Tibial artery (tissue), 4 donors: ENCODE data around the gene FCGBP.

ENCODE experiments used
- DNase-seq, 2 donors: peaks; one replicate each; pipeline ENCODE4 v3.0.0-alpha.2; 2019
- H3K27ac ChIP-seq, 2 donors: fragments of 200-600 bp; sonication (generic) in 1 of 2; 1 replicate in 1 of 2; 2 replicates in 1 of 2; pipeline ENCODE4 v1.5.1; 2018 to 2019; ENCODE audit warnings: mild to moderate bottlenecking in 1 of 2
- H3K27me3 ChIP-seq, 2 donors: fragments of 200-600 bp; sonication (generic) in 1 of 2; one replicate each; pipeline versions ENCODE4 v1.5.1 to v1.6.0; 2016 to 2019
- H3K36me3 ChIP-seq, 3 donors: fragments of 200-600 bp; sonication (generic) in 2 of 3; one replicate each; pipeline ENCODE4 v1.5.1; 2016 to 2019; ENCODE audit warnings: mild to moderate bottlenecking in 2 of 3
- H3K4me1 ChIP-seq, 4 donors: fragments of 200-600 bp; sonication (generic) in 2 of 4; 1 replicate in 3 of 4; 2 replicates in 1 of 4; pipeline ENCODE4 v1.5.1; 2016 to 2019
- H3K4me3 ChIP-seq, 2 donors: fragments of 200-600 bp; sonication (generic) in 1 of 2; 1 replicate in 1 of 2; 2 replicates in 1 of 2; pipeline ENCODE4 v1.5.1; 2018 to 2019; ENCODE audit warnings: mild to moderate bottlenecking in 2 of 2
- H3K9me3 ChIP-seq, 3 donors: fragments of 200-600 bp; sonication (generic) in 1 of 3; one replicate each; pipeline ENCODE4 v1.5.1; 2016 to 2019
- CTCF ChIP-seq, 2 experiments: fragments of 200-600 bp in 1 of 2; fragments of 450-650 bp in 1 of 2; IDR thresholded peaks; one replicate each; pipeline ENCODE4 v1.5.1; 2017 to 2019; ENCODE audit warnings: antibody characterized with exemption in 2 of 2, mild to moderate bottlenecking in 1 of 2, moderate library complexity in 1 of 2
- intact Hi-C: fragments of 100-400 bp; cut with DNase I; formaldehyde crosslinking; loops from one replicate; pipeline ENCODE4 v1.15.0; 2023; ENCODE audit warnings: low total_unique reads

FCGBP gene

GRCh38 chr19:39916851-39917396 is 17.5 kb downstream of the FCGBP start:
- no peak for TF ChIP-seq CTCF (IDR thresholded peaks at IDR 0.05)
- H3K4me1 ChIP-seq, result no peaks in the 10 kb centered on the region

GRCh38 chr19:39916236-39916635 is 18.2 kb downstream of the FCGBP start:
- H3K27ac ChIP-seq, result no peak overlapping the region
- no peaks in the 10 kb centered on the region for H3K36me3 ChIP-seq
- no peak overlapping the region for H3K4me3 ChIP-seq
- peak in 1 of 2 donors; percentile 40 for DNase-seq
- peaks cover 0 to 29% of the 10 kb centered on the region in 2 donors for H3K27me3 ChIP-seq
- no peaks in the 10 kb centered on the region for H3K4me1 ChIP-seq
- no peak for TF ChIP-seq CTCF (IDR thresholded peaks at IDR 0.05)
- intact Hi-C loops, result no loop called here
- H3K9me3 ChIP-seq, result peaks cover 0 to 5% (median 0%) of the 10 kb centered on the region in 3 donors

More at GRCh38 chr19:39916851-39917396, 17.5 kb downstream of the FCGBP start:
- intact Hi-C loops, result no loop called here
- Histone ChIP-seq H3K9me3 (peaks cover 0 to 5% (median 0%) of the 10 kb centered on the region in 3 donors), H3K27ac (no peak overlapping the region), H3K27me3 (peaks cover 0 to 29% of the 10 kb centered on the region in 2 donors), H3K4me3 (no peak overlapping the region), H3K36me3 (no peaks in the 10 kb centered on the region)
- peak in 1 of 2 donors; percentile 33 for DNase-seq

GRCh38 chr19:39915848-39916215 is 18.6 kb downstream of the FCGBP start:
- peaks cover 0 to 5% (median 0%) of the 10 kb centered on the region in 3 donors for H3K9me3 ChIP-seq
- no peaks in the 10 kb centered on the region for H3K4me1 ChIP-seq
- no peak for DNase-seq
- intact Hi-C loops, result no loop called here
- no peak for TF ChIP-seq CTCF (IDR thresholded peaks at IDR 0.05)
- no peaks in the 10 kb centered on the region for H3K36me3 ChIP-seq
- H3K27ac ChIP-seq, result no peak overlapping the region
- peaks cover 0 to 29% of the 10 kb centered on the region in 2 donors for H3K27me3 ChIP-seq
- no peak overlapping the region for H3K4me3 ChIP-seq

GRCh38 chr19:39915101-39915847 is 19.2 kb downstream of the FCGBP start:
- Histone ChIP-seq H3K36me3 (no peaks in the 10 kb centered on the region), H3K9me3 (peaks cover 0 to 5% (median 0%) of the 10 kb centered on the region in 3 donors), H3K4me1 (no peaks in the 10 kb centered on the region), H3K4me3 (no peak overlapping the region), H3K27me3 (peaks cover 0 to 29% of the 10 kb centered on the region in 2 donors), H3K27ac (no peak overlapping the region)
- no peak for TF ChIP-seq CTCF (IDR thresholded peaks at IDR 0.05)
- peak in 1 of 2 donors; percentile 60 for DNase-seq
- intact Hi-C loops, result no loop called here

- H3K9me3 ChIP-seq, result no peaks in the 10 kb centered on the region
- intact Hi-C loops, result no loop called here
- peak in 1 of 2 donors; percentile 61 for DNase-seq
- no peaks in the 10 kb centered on the region for H3K4me1 ChIP-seq
- no peaks in the 10 kb centered on the region for H3K36me3 ChIP-seq
- no peak overlapping the region for H3K4me3 ChIP-seq
- no peak for TF ChIP-seq CTCF (IDR thresholded peaks at IDR 0.05)
- peaks cover 0 to 29% of the 10 kb centered on the region in 2 donors for H3K27me3 ChIP-seq
- no peak overlapping the region for H3K27ac ChIP-seq
Measured at GRCh38 chr19:39913682-39914333, 20.6 kb downstream of the FCGBP start.
